ENCODE data around the gene DPP6. TPM values are rescaled to one million over a fixed set of nuclear protein-coding genes. Genes with fewer than 3 reads are reported as not detected.

The DPP6 gene
- total RNA-seq, 4 donors from 2014 or later: 13.4 to 33.2 (median 26.8) TPM

- no peak for TF ChIP-seq EP300 (IDR thresholded peaks at IDR 0.05)
- no peak for TF ChIP-seq CTCF (IDR thresholded peaks at IDR 0.05)
- TF ChIP-seq POLR2AphosphoS5 (IDR thresholded peaks at IDR 0.05): no peak
- no peak for TF ChIP-seq POLR2A (IDR thresholded peaks at IDR 0.05; ENCODE audit: low read depth)
- 55% methylated on average over 3 of the region's 6 CpGs for WGBS
- H3K36me3 ChIP-seq: no peaks in the 10 kb centered on the region
- no peak overlapping the region for H3K27ac ChIP-seq (replicated peaks in 1 of 4)
- H3K9me3 ChIP-seq: no peaks in the 10 kb centered on the region
- H3K4me1 ChIP-seq: no peaks in the 10 kb centered on the region
- intact Hi-C loops (cut with DNase I): no loop called here
- peak; percentile 37 for DNase-seq (ENCODE audit: extremely low spot score)
- no peaks in the 10 kb centered on the region for H3K27me3 ChIP-seq
- H3K4me3 ChIP-seq: no peak overlapping the region
Measured at GRCh38 chr7:154591544-154591943, 539.3 kb downstream of the DPP6 start.

GRCh38 chr7:154592388-154592787 lies 540.2 kb downstream of the DPP6 start:
- no peaks in the 10 kb centered on the region for H3K4me1 ChIP-seq
- WGBS: 69% methylated on average over 16 of the region's 16 CpGs

GRCh38 chr7:154598396-154598795 lies 546.2 kb downstream of the DPP6 start:
- Histone ChIP-seq H3K27me3 (no peaks in the 10 kb centered on the region), H3K4me3 (no peak overlapping the region), H3K4me1 (no peaks in the 10 kb centered on the region), H3K9me3 (no peaks in the 10 kb centered on the region), H3K27ac (replicated peaks in 1 of 4) (no peak overlapping the region), H3K36me3 (no peaks in the 10 kb centered on the region)
- TF ChIP-seq CTCF (IDR thresholded peaks at IDR 0.05): no peak
- no peak for TF ChIP-seq EP300 (IDR thresholded peaks at IDR 0.05)
- no peak for TF ChIP-seq POLR2A (IDR thresholded peaks at IDR 0.05; ENCODE audit: low read depth)
- no peak for TF ChIP-seq POLR2AphosphoS5 (IDR thresholded peaks at IDR 0.05)
- WGBS: 63% methylated on average over 4 of the region's 4 CpGs
- intact Hi-C loops (cut with DNase I): no loop called here
- peak; percentile 8 for DNase-seq (ENCODE audit: extremely low spot score)

More at GRCh38 chr7:154592388-154592787, 540.2 kb downstream of the DPP6 start:
- TF ChIP-seq EP300 (IDR thresholded peaks at IDR 0.05) (no peak), POLR2A (IDR thresholded peaks at IDR 0.05; ENCODE audit: low read depth) (no peak), CTCF (IDR thresholded peaks at IDR 0.05) (no peak), POLR2AphosphoS5 (IDR thresholded peaks at IDR 0.05) (no peak)
- intact Hi-C loops (cut with DNase I): no loop called here
- Histone ChIP-seq H3K27ac (replicated peaks in 1 of 4) (no peak overlapping the region), H3K9me3 (no peaks in the 10 kb centered on the region), H3K36me3 (no peaks in the 10 kb centered on the region), H3K27me3 (no peaks in the 10 kb centered on the region), H3K4me3 (no peak overlapping the region)
- no peak for DNase-seq (ENCODE audit: extremely low spot score)

GRCh38 chr7:154598864-154599263 lies 546.7 kb downstream of the DPP6 start:
- no peaks in the 10 kb centered on the region for H3K4me1 ChIP-seq
- no peak overlapping the region for H3K27ac ChIP-seq (replicated peaks in 1 of 4)
- intact Hi-C loops (cut with DNase I): no loop called here
- DNase-seq (ENCODE audit: extremely low spot score): peak; percentile 57
- H3K9me3 ChIP-seq: no peaks in the 10 kb centered on the region
- H3K4me3 ChIP-seq: no peak overlapping the region
- 86% methylated on average over 3 of the region's 3 CpGs for WGBS
- no peak for TF ChIP-seq CTCF (IDR thresholded peaks at IDR 0.05)
- no peak for TF ChIP-seq POLR2A (IDR thresholded peaks at IDR 0.05; ENCODE audit: low read depth)
- no peak for TF ChIP-seq EP300 (IDR thresholded peaks at IDR 0.05)
- TF ChIP-seq POLR2AphosphoS5 (IDR thresholded peaks at IDR 0.05): no peak
- no peaks in the 10 kb centered on the region for H3K36me3 ChIP-seq
- no peaks in the 10 kb centered on the region for H3K27me3 ChIP-seq

GRCh38 chr7:154610903-154611302 lies 558.7 kb downstream of the DPP6 start:
- Histone ChIP-seq H3K4me1 (no peaks in the 10 kb centered on the region), H3K27ac (replicated peaks in 1 of 4) (no peak overlapping the region), H3K9me3 (no peaks in the 10 kb centered on the region), H3K36me3 (no peaks in the 10 kb centered on the region), H3K4me3 (no peak overlapping the region), H3K27me3 (no peaks in the 10 kb centered on the region)
- 62% methylated on average over 3 of the region's 3 CpGs for WGBS
- DNase-seq (ENCODE audit: extremely low spot score): peak; percentile 8
- intact Hi-C loops (cut with DNase I): no loop called here
- no peak for TF ChIP-seq POLR2A (IDR thresholded peaks at IDR 0.05; ENCODE audit: low read depth)
- TF ChIP-seq EP300 (IDR thresholded peaks at IDR 0.05): no peak
- no peak for TF ChIP-seq CTCF (IDR thresholded peaks at IDR 0.05)
- TF ChIP-seq POLR2AphosphoS5 (IDR thresholded peaks at IDR 0.05): no peak
